ENCODE results near the gene CFL1.

Gene CFL1

GRCh38 chr11:65857853-65858680 is at the start of gene CFL1:
Gene CFL1 (minus strand): TSS chr11:65858180. CDS start chr11:65858099, 81 bp downstream.
- Histone ChIP-seq H3K36me3 (peaks cover 72% of the 10 kb centered on the region), H3K9me3 (ENCODE audit: severe bottlenecking) (no peaks in the 10 kb centered on the region), H3K4me3 (ENCODE audit: low read depth, low read length) (peak within 1 kb of the TSS; percentile 96), H3K27ac (peak within 1 kb of the TSS; percentile 99), H3K27me3 (ENCODE audit: insufficient read depth, low read depth, severe bottlenecking) (no peaks in the 10 kb centered on the region)
- no peak for TF ChIP-seq CTCF (IDR thresholded peaks at IDR 0.05; ENCODE audit: low read depth, low read length)
- DNase-seq = peak; percentile 98

GRCh38 chr11:65906602-65907001 is 48.6 kb upstream of the CFL1 start:
- Histone ChIP-seq H3K9me3 (ENCODE audit: severe bottlenecking) (no peaks in the 10 kb centered on the region), H3K27ac (no peak overlapping the region), H3K4me3 (ENCODE audit: low read depth, low read length) (no peak overlapping the region), H3K27me3 (ENCODE audit: insufficient read depth, low read depth, severe bottlenecking) (no peaks in the 10 kb centered on the region), H3K36me3 (no peaks in the 10 kb centered on the region)
- DNase-seq = no peak
- TF ChIP-seq CTCF (IDR thresholded peaks at IDR 0.05; ENCODE audit: low read depth, low read length) = no peak

- H3K36me3 ChIP-seq = no peaks in the 10 kb centered on the region
- no peak overlapping the region for H3K27ac ChIP-seq
Measured at GRCh38 chr11:65903715-65904114, 45.7 kb upstream of the CFL1 start.

GRCh38 chr11:65903068-65903481 is 45.1 kb upstream of the CFL1 start:
- H3K27me3 ChIP-seq (ENCODE audit: insufficient read depth, low read depth, severe bottlenecking) = no peaks in the 10 kb centered on the region
- no peak for DNase-seq
- no peaks in the 10 kb centered on the region for H3K9me3 ChIP-seq (ENCODE audit: severe bottlenecking)
- no peak for TF ChIP-seq CTCF (IDR thresholded peaks at IDR 0.05; ENCODE audit: low read depth, low read length)
- H3K36me3 ChIP-seq = no peaks in the 10 kb centered on the region
- H3K27ac ChIP-seq = no peak overlapping the region
- H3K4me3 ChIP-seq (ENCODE audit: low read depth, low read length) = no peak overlapping the region

More at GRCh38 chr11:65903715-65904114, 45.7 kb upstream of the CFL1 start:
- H3K27me3 ChIP-seq (ENCODE audit: insufficient read depth, low read depth, severe bottlenecking) = no peaks in the 10 kb centered on the region
- no peak for TF ChIP-seq CTCF (IDR thresholded peaks at IDR 0.05; ENCODE audit: low read depth, low read length)
- DNase-seq = no peak
- no peak overlapping the region for H3K4me3 ChIP-seq (ENCODE audit: low read depth, low read length)
- H3K9me3 ChIP-seq (ENCODE audit: severe bottlenecking) = no peaks in the 10 kb centered on the region

- H3K4me3 ChIP-seq (ENCODE audit: low read depth, low read length) = peak overlapping the region; percentile 56
Measured at GRCh38 chr11:65900899-65901180, 42.9 kb upstream of the CFL1 start.

More at GRCh38 chr11:65900899-65901180, 42.9 kb upstream of the CFL1 start:
- Histone ChIP-seq H3K36me3 (no peaks in the 10 kb centered on the region), H3K9me3 (ENCODE audit: severe bottlenecking) (no peaks in the 10 kb centered on the region), H3K27me3 (ENCODE audit: insufficient read depth, low read depth, severe bottlenecking) (no peaks in the 10 kb centered on the region), H3K27ac (no peak overlapping the region)
- no peak for TF ChIP-seq CTCF (IDR thresholded peaks at IDR 0.05; ENCODE audit: low read depth, low read length)
- DNase-seq = no peak
